ENCODE results near the gene OSTN. TPM values are rescaled to one million over a fixed set of nuclear protein-coding genes. Genes with fewer than 3 reads are reported as not detected.
A peak's percentile ranks its signal among the peaks of the same experiment; 100 is the strongest.
"Not testable (repeated sequence)": the region's sequence is repeated elsewhere in the genome, so short reads cannot be mapped to it uniquely, and the experiment has no call there.

The OSTN gene
- total RNA-seq, 1 donor from 2014 or later: 1.1 TPM

DNA sequence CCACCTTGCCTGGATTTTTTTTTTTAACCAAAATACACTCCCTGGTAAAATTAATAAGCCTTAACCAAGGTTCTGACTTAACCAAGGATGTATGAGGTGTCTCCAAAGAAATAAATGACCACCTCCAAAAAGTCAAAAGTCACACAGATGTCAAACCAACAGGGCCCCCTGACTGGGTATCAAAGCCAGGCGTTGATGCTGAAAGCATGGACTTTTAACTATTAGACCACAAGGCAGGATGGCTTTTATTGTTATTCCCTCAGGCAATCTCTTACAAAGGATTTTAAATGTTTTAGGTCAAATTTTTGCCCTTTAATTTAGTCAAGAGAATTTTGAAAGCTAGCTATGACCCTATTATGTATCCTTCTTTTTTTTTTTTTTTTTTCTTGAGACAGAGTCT, 60.4 kb downstream of the OSTN start:
- no peak for ATAC-seq
- intact Hi-C loops (cut with DNase I): no loop called here
- DNase-seq (ENCODE audit: low spot score): no peak

DNA sequence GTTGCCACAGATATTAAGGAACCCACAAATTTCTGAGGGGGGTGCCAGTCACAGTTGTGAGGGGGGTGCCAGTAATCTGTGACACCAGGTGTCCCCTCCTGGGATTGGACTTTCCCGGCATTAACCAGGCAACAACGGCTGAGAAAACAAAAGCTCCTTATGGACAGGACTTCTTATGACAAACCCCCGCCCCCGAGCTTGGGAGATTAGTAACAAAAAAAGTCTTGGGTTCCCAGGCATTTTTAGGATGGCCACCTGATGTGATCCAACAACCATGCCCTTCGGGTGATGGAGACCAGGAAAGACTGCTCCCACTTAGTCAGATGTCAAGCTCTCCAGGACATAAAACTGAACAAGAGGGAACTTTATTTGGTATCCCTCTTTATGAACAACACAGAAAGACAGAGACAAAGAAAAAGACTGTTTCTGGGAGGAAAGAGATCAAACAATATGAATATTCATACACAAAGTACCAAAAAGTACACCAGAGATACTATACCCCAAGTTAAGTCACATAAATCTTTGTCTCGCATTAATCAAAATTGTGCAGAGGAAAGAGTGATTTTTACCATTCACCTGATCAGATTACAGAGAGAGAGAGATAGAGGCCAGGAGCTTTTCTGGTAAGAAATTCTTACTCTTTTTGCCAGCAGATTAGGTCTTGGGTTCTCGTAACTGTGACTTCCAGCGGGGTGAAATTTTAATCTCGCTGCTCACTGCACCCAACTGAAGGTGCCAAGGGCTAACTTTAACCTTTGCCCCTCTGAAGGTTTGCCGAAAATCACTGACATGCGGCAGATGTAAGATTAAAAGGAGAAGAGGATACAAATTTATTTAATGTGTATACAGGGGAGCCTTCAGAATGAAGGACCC, 61.6 kb downstream of the OSTN start:
- intact Hi-C loops (cut with DNase I): no loop called here
- ATAC-seq (no peak), DNase-seq (ENCODE audit: low spot score) (no peak)

DNA sequence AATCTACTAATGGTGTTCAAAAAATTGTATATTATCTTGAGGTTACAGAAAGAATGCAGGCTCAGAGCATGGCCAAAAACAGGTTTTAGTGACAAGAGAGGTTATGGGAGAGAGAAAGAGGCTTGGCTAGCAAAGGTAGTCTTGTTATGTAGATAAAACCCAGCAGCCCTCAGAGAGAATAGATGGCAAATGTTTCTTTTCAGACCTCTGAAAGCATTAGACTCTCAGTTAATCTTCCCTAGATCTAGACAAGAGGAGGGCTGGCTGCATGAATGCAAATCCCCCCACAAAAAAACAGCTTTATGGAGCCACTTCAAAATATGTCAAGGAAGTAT, 62.2 kb downstream of the OSTN start:
- no peak for ATAC-seq
- intact Hi-C loops (cut with DNase I): no loop called here
- no peak for DNase-seq (ENCODE audit: low spot score)

DNA sequence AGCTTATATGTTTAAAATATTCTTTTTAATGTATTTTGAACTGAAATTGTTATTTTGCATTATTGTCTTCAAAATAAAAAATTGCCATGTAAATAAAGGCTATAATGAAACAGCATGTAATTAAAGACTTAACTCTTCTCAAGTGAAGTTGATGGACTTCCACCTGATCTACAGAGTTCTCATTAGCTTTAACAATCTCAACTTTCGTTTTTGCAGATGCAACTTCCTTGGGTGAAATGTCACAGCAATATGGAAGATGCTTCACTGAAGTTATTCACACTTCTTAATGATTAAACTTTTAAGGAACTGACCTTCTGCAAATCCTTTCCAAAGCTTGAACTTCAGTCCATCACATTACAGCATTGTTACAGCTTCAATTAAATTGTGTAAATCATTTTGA, 63.6 kb downstream of the OSTN start:
- intact Hi-C loops (cut with DNase I): no loop called here
- DNase-seq (ENCODE audit: low spot score) (no peak), ATAC-seq (no peak)

DNA sequence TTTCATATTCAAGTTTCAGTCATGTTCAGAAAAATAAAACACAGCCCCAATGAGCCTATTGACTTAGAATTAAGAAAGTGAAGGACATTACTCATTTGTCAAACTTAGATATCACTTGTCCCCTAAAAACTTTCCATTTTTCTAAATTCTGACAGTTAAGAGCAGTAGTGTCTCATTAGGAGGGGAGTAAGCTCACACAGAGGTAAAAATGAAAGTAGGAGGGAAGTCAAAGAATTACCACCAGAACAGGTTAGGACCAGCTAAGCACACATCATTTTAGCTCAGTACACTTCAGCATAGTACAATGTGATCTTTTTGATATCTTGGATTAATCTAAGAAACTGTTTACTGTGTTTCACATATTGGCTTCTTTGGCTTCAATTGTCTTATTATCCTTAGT, 64.3 kb downstream of the OSTN start:
- DNase-seq (ENCODE audit: low spot score) (no peak), ATAC-seq (peak; percentile 84)
- intact Hi-C loops (cut with DNase I): no loop called here

GRCh38 chr3:191263850-191264249, 64.8 kb downstream of the OSTN start:
- no peak for ATAC-seq
- intact Hi-C loops (cut with DNase I): no loop called here

GRCh38 chr3:191268737-191269136, 69.7 kb downstream of the OSTN start:
- DNase-seq (ENCODE audit: low spot score) (no peak), ATAC-seq (no peak)
- intact Hi-C loops (cut with DNase I): no loop called here

More at GRCh38 chr3:191263850-191264249, 64.8 kb downstream of the OSTN start:
- no peak for DNase-seq (ENCODE audit: low spot score)

GRCh38 chr3:191269289-191270085, 70.4 kb downstream of the OSTN start:
- intact Hi-C loops (cut with DNase I): no loop called here
- ATAC-seq: no peak
- no peak for DNase-seq (ENCODE audit: low spot score)

GRCh38 chr3:191275244-191275643, 76.2 kb downstream of the OSTN start:
- intact Hi-C loops (cut with DNase I); DNase-seq (ENCODE audit: low spot score); ATAC-seq: not testable (repeated sequence)

DNA sequence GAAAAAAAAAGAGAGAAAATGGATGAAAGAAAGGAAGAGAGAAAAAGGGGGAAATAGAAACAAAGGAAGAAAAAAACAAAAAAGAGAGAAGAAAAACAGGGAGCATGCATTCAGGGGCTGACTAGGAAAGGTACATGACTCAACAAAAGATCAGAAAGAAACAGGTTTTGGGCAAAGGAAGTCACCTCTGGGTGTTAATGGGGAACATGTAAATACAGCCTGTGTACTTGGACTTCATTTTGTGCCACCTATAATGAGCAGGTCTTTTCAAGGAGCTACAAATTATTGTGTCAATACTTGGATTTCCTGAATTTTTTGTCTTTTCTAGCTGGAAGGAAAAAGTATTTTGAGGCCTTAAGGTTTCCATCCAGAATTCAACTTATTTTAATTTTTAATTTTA, 76.7 kb downstream of the OSTN start:
- ATAC-seq: no peak
- DNase-seq (ENCODE audit: low spot score): no peak
- intact Hi-C loops (cut with DNase I): no loop called here

DNA sequence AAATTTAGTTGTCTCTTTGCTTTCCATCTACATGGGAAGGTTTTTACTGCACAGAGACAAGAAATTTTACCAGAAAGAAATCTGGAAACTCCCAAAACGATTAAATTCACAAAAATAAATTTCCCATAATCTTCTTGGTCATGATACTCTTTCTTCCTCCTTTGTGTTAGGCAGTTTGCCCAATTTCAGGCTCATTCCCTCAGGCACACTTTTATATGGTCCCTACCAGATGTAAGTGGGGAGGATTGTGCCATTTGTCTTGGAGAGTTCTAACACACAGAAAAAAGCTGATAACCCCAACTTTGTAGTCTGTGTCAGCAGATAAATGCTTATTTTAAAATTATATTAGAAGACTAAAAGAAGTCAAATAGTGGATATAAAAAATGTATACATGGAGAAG, 81.1 kb downstream of the OSTN start:
- intact Hi-C loops (cut with DNase I): no loop called here
- DNase-seq (ENCODE audit: low spot score): no peak
- ATAC-seq: no peak

DNA sequence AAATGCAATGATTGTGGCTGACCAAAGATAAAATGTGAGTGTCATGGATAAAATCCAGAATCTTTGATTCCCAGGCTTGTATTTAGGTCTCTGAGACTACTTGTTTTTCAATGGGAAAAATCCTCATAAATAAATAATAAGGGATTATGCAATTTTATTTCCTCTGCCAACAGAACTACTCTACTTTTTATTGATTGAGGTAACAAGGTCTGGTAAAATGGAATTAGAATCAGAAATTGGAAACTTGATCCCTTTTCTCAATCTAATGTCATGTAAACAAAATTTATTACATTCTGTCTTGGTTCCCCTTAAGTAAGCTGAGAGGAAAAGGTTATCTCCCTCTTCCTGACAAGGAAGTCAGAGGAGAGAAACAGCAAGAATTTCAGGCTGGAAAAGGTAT, 81.8 kb downstream of the OSTN start:
- intact Hi-C loops (cut with DNase I): no loop called here
- DNase-seq (ENCODE audit: low spot score) (no peak), ATAC-seq (no peak)

DNA sequence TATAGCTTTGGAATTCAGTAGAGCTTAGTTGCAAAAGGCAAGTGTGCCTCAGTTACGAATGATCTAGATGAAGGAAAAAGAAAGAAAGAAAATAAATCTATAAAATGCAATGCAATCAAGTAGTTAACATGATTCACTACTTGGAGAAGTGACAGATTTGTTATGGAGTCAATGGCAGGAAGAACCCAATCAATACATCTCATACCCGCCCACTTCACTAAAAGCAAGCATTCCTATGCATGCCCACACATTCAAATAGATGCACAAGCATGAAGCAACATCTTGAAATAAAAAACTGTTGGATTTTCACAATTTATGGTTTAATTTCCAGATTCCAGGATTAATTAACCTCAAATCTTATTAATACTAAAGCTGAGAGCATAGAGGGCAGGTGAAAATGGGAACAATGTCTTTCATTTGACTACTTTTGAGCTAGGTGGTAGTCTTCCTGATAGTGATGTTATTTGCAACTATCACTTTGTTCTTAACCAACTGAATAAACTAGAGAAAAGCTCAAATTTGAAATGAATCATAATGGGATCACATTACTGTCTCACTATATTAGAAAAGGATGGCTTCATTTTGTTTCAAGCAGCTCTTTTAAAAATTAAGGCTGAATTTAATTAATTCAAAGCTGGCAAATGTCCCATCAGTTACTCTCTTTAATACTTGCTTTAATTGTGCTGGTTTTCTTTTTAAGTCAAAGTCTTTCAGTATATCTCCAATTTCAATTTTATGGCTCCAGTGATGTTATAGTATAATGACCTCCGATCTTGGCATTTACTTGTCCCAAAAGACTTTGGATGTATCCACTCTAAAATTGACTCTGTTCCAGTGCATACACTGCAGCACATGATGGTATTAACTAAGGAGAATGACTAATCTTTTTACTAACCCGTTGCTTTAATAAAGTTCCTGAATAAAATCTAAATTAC, 83.5 kb downstream of the OSTN start:
- intact Hi-C loops (cut with DNase I): no loop called here
- no peak for ATAC-seq
- no peak for DNase-seq (ENCODE audit: low spot score)

- no peak for DNase-seq (ENCODE audit: low spot score)
- intact Hi-C loops (cut with DNase I): no loop called here
- ATAC-seq: no peak
Measured at GRCh38 chr3:191283400-191283799, 84.4 kb downstream of the OSTN start.

GRCh38 chr3:191290311-191291025, 91.4 kb downstream of the OSTN start:
- peak; percentile 48 for ATAC-seq
- DNase-seq (ENCODE audit: low spot score): no peak
- intact Hi-C loops (cut with DNase I): no loop called here

DNA sequence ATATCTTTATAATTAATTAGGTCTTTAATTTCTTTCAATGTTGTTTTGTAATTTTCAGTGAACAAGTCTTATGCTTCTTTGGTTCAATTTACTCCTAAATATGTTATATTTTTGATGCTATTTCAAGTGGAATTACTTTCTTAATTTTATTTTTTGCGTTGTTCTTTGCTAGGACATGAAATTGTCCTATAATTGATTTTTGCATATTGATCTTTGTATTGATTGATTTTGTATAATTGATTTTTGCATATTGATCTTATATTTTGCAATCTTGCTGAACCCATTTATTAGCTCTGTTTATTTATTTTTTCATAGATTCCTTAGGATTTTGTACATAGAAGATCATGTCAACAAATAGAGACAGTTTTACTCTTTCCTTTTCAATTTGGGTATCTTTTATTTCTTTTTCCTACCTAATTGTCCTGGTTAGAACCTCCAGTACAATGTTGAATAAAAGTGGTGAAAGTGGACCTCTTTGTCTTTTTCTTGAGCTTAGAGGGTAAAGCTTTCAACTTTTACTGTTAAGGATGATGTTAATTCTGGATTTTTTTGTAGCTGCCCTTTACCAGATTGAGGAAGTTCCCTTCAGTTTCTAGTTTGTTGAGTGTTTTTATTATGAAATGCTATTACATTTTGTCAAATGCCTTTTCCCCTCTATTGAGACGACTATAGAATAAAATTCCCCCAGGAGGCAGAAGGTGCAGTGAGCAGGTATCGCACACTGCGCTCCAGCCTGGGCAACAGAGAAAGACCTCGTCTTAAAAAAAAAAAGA, 93.4 kb downstream of the OSTN start:
- no peak for ATAC-seq
- intact Hi-C loops (cut with DNase I): no loop called here
- DNase-seq (ENCODE audit: low spot score): no peak

- intact Hi-C loops (cut with DNase I): no loop called here
- DNase-seq (ENCODE audit: low spot score) (no peak), ATAC-seq (no peak)
Measured at GRCh38 chr3:191294291-191294690, 95.2 kb downstream of the OSTN start.

GRCh38 chr3:191296041-191296541, 97.0 kb downstream of the OSTN start:
- ATAC-seq: no peak
- intact Hi-C loops (cut with DNase I): no loop called here

More at GRCh38 chr3:191296041-191296541, 97.0 kb downstream of the OSTN start:
- no peak for DNase-seq (ENCODE audit: low spot score)

All from sciatic nerve (tissue), 2 donors.